Stimulated activated CD4-positive, alpha-beta T cell treated with anti-CD3 and anti-CD28 coated beads, TNF-alpha, amount 100 ng/mL, for 24 hours (primary cell): ENCODE measurements around the gene ULK4.
"Not testable (repeated sequence)": the region's sequence is repeated elsewhere in the genome, so short reads cannot be mapped to it uniquely, and the experiment has no call there.

Experiments
- DNase-seq, 3 experiments: peaks; one replicate each; pipeline ENCODE4 v3.0.0-alpha.2; 2020; ENCODE audit warnings: low read depth in 3 of 3

Gene ULK4

GRCh38 chr3:41960826-41961750, 815 bp downstream of the ULK4 start:
- peak; percentile 18 to 40 (median 22) for DNase-seq

GRCh38 chr3:41956574-41956973, 5.3 kb downstream of the ULK4 start:
- DNase-seq = no peak

- DNase-seq = no peak
These were observed 6.7 kb downstream of the ULK4 start for GRCh38 chr3:41955192-41955591.

GRCh38 chr3:41943311-41943843, 18.5 kb downstream of the ULK4 start:
- no peak for DNase-seq

- DNase-seq = no peak
These were observed 21.5 kb downstream of the ULK4 start for GRCh38 chr3:41940393-41940792.

GRCh38 chr3:41936384-41936783, 25.5 kb downstream of the ULK4 start:
- DNase-seq = no peak

GRCh38 chr3:41933154-41933676, 28.7 kb downstream of the ULK4 start:
- DNase-seq = no peak

GRCh38 chr3:41932464-41932863, 29.4 kb downstream of the ULK4 start:
- no peak for DNase-seq

- DNase-seq = no peak
These were observed 41.4 kb downstream of the ULK4 start for GRCh38 chr3:41920406-41920965.

GRCh38 chr3:41915353-41915752, 46.5 kb downstream of the ULK4 start:
- DNase-seq = no peak

- DNase-seq = no peak
These were observed 49.6 kb downstream of the ULK4 start for GRCh38 chr3:41912280-41912679.

GRCh38 chr3:41907330-41908073, 54.4 kb downstream of the ULK4 start:
- DNase-seq = no peak

GRCh38 chr3:41900265-41900664, 61.6 kb downstream of the ULK4 start:
- no peak for DNase-seq

- no peak for DNase-seq
These were observed 63.3 kb downstream of the ULK4 start for GRCh38 chr3:41898631-41899030.

GRCh38 chr3:41893977-41894376, 67.9 kb downstream of the ULK4 start:
- peak in 1 of 3 experiments; percentile 3 for DNase-seq

- DNase-seq = no peak
These were observed 73.4 kb downstream of the ULK4 start for GRCh38 chr3:41888368-41889076.

GRCh38 chr3:41882956-41883355, 78.9 kb downstream of the ULK4 start:
- no peak for DNase-seq

- DNase-seq = no peak
These were observed 80.6 kb downstream of the ULK4 start for GRCh38 chr3:41881233-41881821.

GRCh38 chr3:41880387-41880786, 81.5 kb downstream of the ULK4 start:
- no peak for DNase-seq

GRCh38 chr3:41877741-41878140, 84.2 kb downstream of the ULK4 start:
- not testable (repeated sequence) for DNase-seq

- no peak for DNase-seq
These were observed 87.9 kb downstream of the ULK4 start for GRCh38 chr3:41874022-41874421.
